Dedifferentiated amniotic fluid mesenchymal stem cell (primary cell): Measurements from ENCODE around the gene AFF1.
"Not testable (repeated sequence)": the region's sequence is repeated elsewhere in the genome, so short reads cannot be mapped to it uniquely, and the experiment has no call there.

Experiments
- DNase-seq: peaks from one replicate; pipeline ENCODE4 v3.0.0-alpha.2; 2016; ENCODE audit errors: extremely low spot score

The AFF1 gene

GRCh38 chr4:87079967-87080366, 145.2 kb downstream of the AFF1 start:
- no peak for DNase-seq

- DNase-seq, result no peak
Measured at GRCh38 chr4:87080462-87080861, 145.7 kb downstream of the AFF1 start.

GRCh38 chr4:87081826-87082225, 147.0 kb downstream of the AFF1 start:
- no peak for DNase-seq

GRCh38 chr4:87085732-87086131, 150.9 kb downstream of the AFF1 start:
- not testable (repeated sequence) for DNase-seq

- DNase-seq, result no peak
Measured at GRCh38 chr4:87086143-87086805, 151.5 kb downstream of the AFF1 start.

GRCh38 chr4:87087015-87087414, 152.2 kb downstream of the AFF1 start:
- no peak for DNase-seq

GRCh38 chr4:87087420-87087819, 152.6 kb downstream of the AFF1 start:
- DNase-seq, result no peak

- no peak for DNase-seq
Measured at GRCh38 chr4:87088186-87088585, 153.4 kb downstream of the AFF1 start.

GRCh38 chr4:87089368-87089767, 154.6 kb downstream of the AFF1 start:
- no peak for DNase-seq

- DNase-seq, result no peak
Measured at GRCh38 chr4:87090305-87090704, 155.5 kb downstream of the AFF1 start.

GRCh38 chr4:87092389-87093141, 157.8 kb downstream of the AFF1 start:
- DNase-seq, result peak; percentile 36

- peak; percentile 69 for DNase-seq
Measured at GRCh38 chr4:87093443-87094123, 158.8 kb downstream of the AFF1 start.

- DNase-seq, result no peak
Measured at GRCh38 chr4:87097075-87097474, 162.3 kb downstream of the AFF1 start.

GRCh38 chr4:87100168-87100567, 165.4 kb downstream of the AFF1 start:
- no peak for DNase-seq

GRCh38 chr4:87101543-87102199, 166.9 kb downstream of the AFF1 start:
- no peak for DNase-seq

- DNase-seq, result no peak
Measured at GRCh38 chr4:87103086-87103485, 168.3 kb downstream of the AFF1 start.

GRCh38 chr4:87103691-87104187, 168.9 kb downstream of the AFF1 start:
- peak; percentile 80 for DNase-seq

- no peak for DNase-seq
Measured at GRCh38 chr4:87105101-87105845, 170.5 kb downstream of the AFF1 start.

- DNase-seq, result peak; percentile 69
Measured at GRCh38 chr4:87108142-87108546, 173.3 kb downstream of the AFF1 start.

GRCh38 chr4:87109121-87109520, 174.3 kb downstream of the AFF1 start:
- no peak for DNase-seq

GRCh38 chr4:87109945-87110344, 175.1 kb downstream of the AFF1 start:
- DNase-seq, result no peak
